NCI-H2171 (cell line): Measurements from ENCODE around the gene ANKRD40CL.

Experiments used
- DNase-seq: peaks from one replicate; lab custom pipeline; 2025; lab: John Stamatoyannopoulos, UW

The ANKRD40CL gene

DNA sequence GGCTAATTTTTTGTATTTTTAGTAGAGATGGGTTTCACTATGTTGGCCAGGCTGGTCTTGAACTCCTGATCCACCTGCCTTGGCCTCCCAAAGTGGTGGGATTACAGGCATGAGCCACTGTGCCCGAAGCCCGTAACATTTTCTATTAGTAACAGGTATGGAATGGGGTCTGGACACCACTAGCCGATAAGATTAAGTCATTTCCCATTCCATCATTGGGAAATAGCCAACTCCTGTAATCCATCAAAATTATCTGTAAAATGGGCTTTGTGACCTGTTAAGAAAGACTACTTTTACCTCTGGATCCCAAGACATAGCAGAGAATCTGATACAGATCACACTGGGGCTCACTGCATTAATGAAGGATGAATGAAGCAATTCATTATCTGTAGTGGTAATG, 51.8 kb downstream of the ANKRD40CL start:
- DNase-seq, result no peak

- no peak for DNase-seq
Measured at GRCh38 chr17:50712641-50713040, 54.7 kb downstream of the ANKRD40CL start.
